SK-N-SH (cell line): ENCODE measurements around the gene THY1.

Source experiments
- CTCF ChIP-seq: fragments of 200-600 bp; sonication (generic); IDR thresholded peaks from 2 replicates; pipeline ENCODE4 v1.6.1; 2017; ENCODE audit warnings: antibody characterized with exemption, mild to moderate bottlenecking, moderate library complexity
- EP300 ChIP-seq, 2 experiments: IDR thresholded peaks; 2 replicates each; pipeline versions ENCODE4 v1.4.0 to v1.6.1; 2012; ENCODE audit warnings: borderline replicate concordance in 1 of 2, low read depth in 1 of 2, low read length in 1 of 2
- GATA2 ChIP-seq: sonication (generic); formaldehyde crosslinking; IDR thresholded peaks from 2 replicates; pipeline ENCODE4 v1.5.0; 2020; ENCODE audit warnings: mild to moderate bottlenecking, missing genetic modification reagents
- POLR2AphosphoS5 ChIP-seq: IDR thresholded peaks from 2 replicates; pipeline ENCODE4 v1.6.1; 2012; ENCODE audit warnings: low read depth, low read length
- RFX5 ChIP-seq: IDR thresholded peaks from 2 replicates; pipeline ENCODE4 v1.6.1; 2012; ENCODE audit warnings: mild to moderate bottlenecking, improper control_type of control experiment, low read length
- TAF1 ChIP-seq: IDR thresholded peaks from 2 replicates; pipeline ENCODE4 v1.6.1; 2012; ENCODE audit warnings: low read depth, mild to moderate bottlenecking, low read length, moderate library complexity, borderline replicate concordance
- YY1 ChIP-seq: IDR thresholded peaks from 2 replicates; pipeline ENCODE4 v1.4.0; 2012; ENCODE audit warnings: low read depth, mild to moderate bottlenecking

GRCh38 chr11:119431523-119431922, 8.6 kb upstream of the THY1 start:
- no peak for TF ChIP-seq EP300 (IDR thresholded peaks at IDR 0.05; ENCODE audit: borderline replicate concordance in 1 of 2, low read depth in 1 of 2, low read length in 1 of 2)
- TF ChIP-seq CTCF, result no peak
- TF ChIP-seq RFX5, result no peak
- no peak for TF ChIP-seq POLR2AphosphoS5
- no peak for TF ChIP-seq YY1
- TF ChIP-seq GATA2 (CRISPR knock-in tag), result no peak
- TF ChIP-seq TAF1, result no peak
